SU-DHL-6 (cell line): ENCODE data around the gene CRYBB1.

ENCODE experiments used
- EZH2phosphoT487 ChIP-seq: fragments of 200-600 bp; sonication (generic), shearing (Covaris generic); conservative IDR thresholded peaks from 2 replicates; pipeline ENCODE4 v1.6.1; 2018; ENCODE audit warnings: mild to moderate bottlenecking, antibody characterized with exemption, low read length, moderate library complexity, mixed read lengths
- TF ChIP-seq, protein P1 (sequence below): fragments of 200-600 bp; sonication (generic); IDR thresholded peaks from one replicate; pipeline ENCODE4 v1.5.1; 2017; ENCODE audit warnings: antibody characterized with exemption, mild to moderate bottlenecking, low read length, moderate library complexity; ENCODE audit not compliant: insufficient read depth, poor library complexity, severe bottlenecking

DNA sequence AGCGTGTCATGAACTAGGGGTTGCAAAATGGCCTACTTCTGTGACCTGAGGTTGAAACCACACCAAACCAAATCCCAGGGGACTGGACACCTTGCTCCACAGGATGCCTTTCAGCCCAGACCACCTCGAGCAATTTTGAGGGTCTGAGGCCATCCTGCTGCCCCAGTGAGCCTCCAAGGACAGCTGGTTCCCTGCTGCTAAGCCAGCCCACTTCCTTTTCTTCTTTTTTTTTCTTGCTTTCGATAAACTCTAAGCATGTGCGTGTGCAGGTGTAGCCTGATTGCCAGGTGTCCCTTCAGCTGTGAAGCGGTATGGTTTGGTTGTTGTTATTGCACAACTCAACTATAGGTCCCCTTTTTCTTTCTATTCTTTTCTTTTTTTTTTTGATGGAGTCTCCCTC, 2.7 kb downstream of the CRYBB1 start:
- TF ChIP-seq, protein P1, sequence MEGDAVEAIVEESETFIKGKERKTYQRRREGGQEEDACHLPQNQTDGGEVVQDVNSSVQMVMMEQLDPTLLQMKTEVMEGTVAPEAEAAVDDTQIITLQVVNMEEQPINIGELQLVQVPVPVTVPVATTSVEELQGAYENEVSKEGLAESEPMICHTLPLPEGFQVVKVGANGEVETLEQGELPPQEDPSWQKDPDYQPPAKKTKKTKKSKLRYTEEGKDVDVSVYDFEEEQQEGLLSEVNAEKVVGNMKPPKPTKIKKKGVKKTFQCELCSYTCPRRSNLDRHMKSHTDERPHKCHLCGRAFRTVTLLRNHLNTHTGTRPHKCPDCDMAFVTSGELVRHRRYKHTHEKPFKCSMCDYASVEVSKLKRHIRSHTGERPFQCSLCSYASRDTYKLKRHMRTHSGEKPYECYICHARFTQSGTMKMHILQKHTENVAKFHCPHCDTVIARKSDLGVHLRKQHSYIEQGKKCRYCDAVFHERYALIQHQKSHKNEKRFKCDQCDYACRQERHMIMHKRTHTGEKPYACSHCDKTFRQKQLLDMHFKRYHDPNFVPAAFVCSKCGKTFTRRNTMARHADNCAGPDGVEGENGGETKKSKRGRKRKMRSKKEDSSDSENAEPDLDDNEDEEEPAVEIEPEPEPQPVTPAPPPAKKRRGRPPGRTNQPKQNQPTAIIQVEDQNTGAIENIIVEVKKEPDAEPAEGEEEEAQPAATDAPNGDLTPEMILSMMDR = no peak
- no peak for TF ChIP-seq EZH2phosphoT487
